Measurements from ENCODE around the gene PCNX2.
A peak's percentile ranks its signal among the peaks of the same experiment; 100 is the strongest.

The PCNX2 gene

DNA sequence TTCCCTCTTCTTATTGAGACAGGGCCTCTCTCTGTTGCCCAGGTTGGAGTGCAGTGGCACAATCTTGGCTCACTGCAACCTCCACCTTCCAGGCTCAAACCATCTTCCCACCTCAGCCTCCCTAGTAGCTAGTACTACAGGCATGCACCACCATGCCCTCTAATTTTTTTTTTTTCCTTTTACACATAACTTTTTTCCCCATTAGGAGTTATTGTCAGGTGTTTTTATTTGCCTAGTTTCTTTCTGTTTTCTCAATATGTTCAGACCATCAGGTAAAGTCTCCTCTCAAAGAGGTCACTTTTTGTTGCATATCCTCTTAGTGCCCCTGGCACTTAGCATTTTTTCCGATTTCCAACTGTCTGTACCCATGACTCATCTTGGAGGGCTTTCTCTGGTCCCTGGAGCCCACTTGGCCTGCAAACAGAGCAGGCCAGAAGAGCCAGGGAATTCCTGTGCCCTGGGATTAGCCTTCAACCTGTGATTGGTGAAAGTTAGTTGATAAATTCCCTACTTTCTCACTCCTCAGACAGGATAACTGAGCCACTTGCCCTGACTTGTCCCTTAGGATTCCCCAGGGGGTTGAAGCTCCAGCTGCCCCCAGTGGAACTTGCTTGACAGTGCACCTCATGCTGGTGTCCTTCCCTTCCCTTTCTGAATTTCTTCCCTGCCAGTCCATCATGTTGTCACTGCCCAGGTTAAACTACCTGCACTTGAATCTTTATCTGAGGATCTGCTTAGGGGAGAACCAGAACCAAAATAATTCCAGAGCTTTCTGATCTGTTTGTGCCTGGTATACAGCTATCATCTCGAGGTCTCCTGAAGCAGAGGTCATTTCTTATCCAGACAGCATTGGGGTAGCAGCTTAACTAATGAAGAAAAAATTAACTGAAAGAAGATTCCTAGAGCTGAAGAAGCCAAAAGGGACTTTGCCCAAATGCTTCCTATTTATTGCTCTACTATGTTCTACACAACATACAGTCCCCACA, 342.7 kb downstream of the PCNX2 start (continued):
- peak; percentile 38; the same call in 1 of the 2 replicates for TF ChIP-seq ZNF639 (tag by site-specific recombination; IDR thresholded peaks at IDR 0.05)
- TF ChIP-seq HOXD13 (CRISPR knock-in tag; IDR thresholded peaks at IDR 0.05; ENCODE audit: borderline replicate concordance) = no peak
- TF ChIP-seq ZNF174 (tag by site-specific recombination; IDR thresholded peaks at IDR 0.05) = no peak
- no peak for TF ChIP-seq ZNF560 (tag by site-specific recombination; IDR thresholded peaks at IDR 0.05; ENCODE audit: borderline replicate concordance)
- no peak for TF ChIP-seq TCF7L2 (IDR thresholded peaks at IDR 0.05; ENCODE audit: borderline replicate concordance, low read depth, low read length)
- TF ChIP-seq ZNF707 (tag by site-specific recombination; IDR thresholded peaks at IDR 0.05) = no peak
- peak; percentile 67; the same call in 1 of the 2 replicates for TF ChIP-seq ZXDB (tag by site-specific recombination; IDR thresholded peaks at IDR 0.05)
- TF ChIP-seq ZNF202 (tag by site-specific recombination; IDR thresholded peaks at IDR 0.05; ENCODE audit: borderline replicate concordance) = no peak
- TF ChIP-seq ZNF600 (tag by site-specific recombination; IDR thresholded peaks at IDR 0.05) = peak; percentile 42; the same call in 1 of the 2 replicates
- no peak for TF ChIP-seq ZNF837 (tag by site-specific recombination; IDR thresholded peaks at IDR 0.05)
- peak; percentile 50; the same call in 1 of the 2 replicates for TF ChIP-seq ZNF391 (tag by site-specific recombination; IDR thresholded peaks at IDR 0.05; ENCODE audit: borderline replicate concordance, low read depth)
- no peak for TF ChIP-seq ZNF311 (tag by site-specific recombination; IDR thresholded peaks at IDR 0.05; ENCODE audit: borderline replicate concordance)
- TF ChIP-seq ZBTB6 (tag by site-specific recombination; IDR thresholded peaks at IDR 0.05) = no peak
- no peak for TF ChIP-seq GLI2 (tag by site-specific recombination; IDR thresholded peaks at IDR 0.05; ENCODE audit: borderline replicate concordance, low read depth)
- TF ChIP-seq SP7 (tag by site-specific recombination; IDR thresholded peaks at IDR 0.05) = peak; percentile 36; the same call in 1 of the 2 replicates
- TF ChIP-seq ZNF366 (tag by site-specific recombination; conservative IDR thresholded peaks at IDR 0.05) = peak; percentile 82
- TF ChIP-seq ZNF621 (tag by site-specific recombination; IDR thresholded peaks at IDR 0.05) = no peak

GRCh38 chr1:232951605-232952004, 343.9 kb downstream of the PCNX2 start:
- Histone ChIP-seq H3K4me3 (ENCODE audit: low read depth, low read length) (peak overlapping the region; percentile 91), H3K36me3 (ENCODE audit: control insufficient read depth in 2 of 2, insufficient read depth in 1 of 2, low read length in 2 of 2) (peaks cover 6 to 14% of the 10 kb centered on the region in 2 experiments), H3K27ac (ENCODE audit: extremely low read depth, low read depth, low read length) (no peak overlapping the region; the same call in 1 of the 2 replicates), H3K9me3 (ENCODE audit: control insufficient read depth, insufficient read depth, low read depth, low read length) (no peaks in the 10 kb centered on the region), H3K4me1 (ENCODE audit: control insufficient read depth, insufficient read depth, low read length) (peaks cover 17% of the 10 kb centered on the region)
- ChIA-PET CTCF (interaction anchor here (0.6 to 2.0 kb wide), 12 partner anchors 14 to 1070 kb away, joined by 3 to 7 read pairs (median 3); no protein-coding TSS in a partner anchor), POLR2A (interaction anchor here (0.6 to 2.0 kb wide), 3 partner anchors 150 to 200 kb away, joined by 4 to 9 read pairs (median 5); no protein-coding TSS in a partner anchor)
- TF ChIP-seq ZNF335 (tag by site-specific recombination; conservative IDR thresholded peaks at IDR 0.05) (peak; percentile 85), MZF1 (tag by site-specific recombination; IDR thresholded peaks at IDR 0.05; ENCODE audit: borderline replicate concordance) (no peak), ZNF777 (tag by site-specific recombination; IDR thresholded peaks at IDR 0.05; ENCODE audit: borderline replicate concordance) (no peak), ZNF658 (tag by site-specific recombination; IDR thresholded peaks at IDR 0.05) (no peak), ZNF707 (tag by site-specific recombination; IDR thresholded peaks at IDR 0.05) (no peak), ZNF10 (tag by site-specific recombination; IDR thresholded peaks at IDR 0.05) (no peak), ZBTB6 (tag by site-specific recombination; IDR thresholded peaks at IDR 0.05) (no peak), ZNF558 (tag by site-specific recombination; IDR thresholded peaks at IDR 0.05) (no peak), ZNF580 (tag by site-specific recombination; IDR thresholded peaks at IDR 0.05) (no peak), GFI1B (tag by site-specific recombination; IDR thresholded peaks at IDR 0.05) (no peak)
- TF ChIP-seq, protein P1, sequence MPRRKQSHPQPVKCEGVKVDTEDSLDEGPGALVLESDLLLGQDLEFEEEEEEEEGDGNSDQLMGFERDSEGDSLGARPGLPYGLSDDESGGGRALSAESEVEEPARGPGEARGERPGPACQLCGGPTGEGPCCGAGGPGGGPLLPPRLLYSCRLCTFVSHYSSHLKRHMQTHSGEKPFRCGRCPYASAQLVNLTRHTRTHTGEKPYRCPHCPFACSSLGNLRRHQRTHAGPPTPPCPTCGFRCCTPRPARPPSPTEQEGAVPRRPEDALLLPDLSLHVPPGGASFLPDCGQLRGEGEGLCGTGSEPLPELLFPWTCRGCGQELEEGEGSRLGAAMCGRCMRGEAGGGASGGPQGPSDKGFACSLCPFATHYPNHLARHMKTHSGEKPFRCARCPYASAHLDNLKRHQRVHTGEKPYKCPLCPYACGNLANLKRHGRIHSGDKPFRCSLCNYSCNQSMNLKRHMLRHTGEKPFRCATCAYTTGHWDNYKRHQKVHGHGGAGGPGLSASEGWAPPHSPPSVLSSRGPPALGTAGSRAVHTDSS (tag by site-specific recombination; IDR thresholded peaks at IDR 0.05) = peak; percentile 58; the same call in 1 of the 2 replicates
